Left colon (tissue), 2 donors: ENCODE data around the gene SP140. TPM values are rescaled to one million over a fixed set of nuclear protein-coding genes. Genes with fewer than 3 reads are reported as not detected.
A peak's percentile ranks its signal among the peaks of the same experiment; 100 is the strongest.
"Not testable (repeated sequence)": the region's sequence is repeated elsewhere in the genome, so short reads cannot be mapped to it uniquely, and the experiment has no call there.

Experiments
- ATAC-seq: fragments of 200-7000 bp; cut with Tn5 transposase; one replicate; pipeline ENCODE4 v1.9.1; 2020; ENCODE audit warnings: mild to moderate bottlenecking, moderate library complexity
- DNase-seq, 2 donors: peaks; one replicate each; pipeline ENCODE4 v3.0.0-alpha.2; 2020
- intact Hi-C, 2 donors: fragments of 100-400 bp; cut with DNase I in 1 of 2; cut with micrococcal nuclease in 1 of 2; formaldehyde crosslinking; loops; one replicate each; pipeline versions ENCODE4 v1.11.2 to v1.14.0; 2022; cut with DNase I, micrococcal nuclease
- total RNA-seq, 2 donors: library from RNA; stranded (reverse); fragmentation: NEBNext Ultra II Directional; extraction: Animal tissue kit (Norgen Biotek cat#: 25700); gene quantifications; one replicate each; pipeline ENCODE4 v1.2.1, GENCODE V29; 2021
- donor health status: DM: no; HTN: no; CAD: no.
- donor health status: DM: yes; HTN: yes; CAD: no.

SP140 gene
- total RNA-seq, 2 donors from 2014 or later: 1.1 to 2.6 TPM

GRCh38 chr2:230319211-230319862 lies 93.8 kb downstream of the SP140 start:
- peak; percentile 58 for ATAC-seq
- intact Hi-C loops: no loop called here
- peak in 1 of 2 donors; percentile 30 for DNase-seq

- intact Hi-C loops: no loop called here
- ATAC-seq (no peak), DNase-seq (no peak)
Observed at GRCh38 chr2:230321031-230321430, 95.5 kb downstream of the SP140 start.

GRCh38 chr2:230322561-230323384 lies 97.2 kb downstream of the SP140 start:
- intact Hi-C loops: no loop called here
- DNase-seq: no peak
- ATAC-seq: no peak

GRCh38 chr2:230323385-230324106 lies 98.0 kb downstream of the SP140 start:
- ATAC-seq (no peak), DNase-seq (no peak)
- intact Hi-C loops: no loop called here

- ATAC-seq (no peak), DNase-seq (no peak)
- intact Hi-C loops: no loop called here
Observed at GRCh38 chr2:230324503-230324902, 99.0 kb downstream of the SP140 start.

GRCh38 chr2:230325316-230326243 lies 100.0 kb downstream of the SP140 start:
- ATAC-seq: no peak
- intact Hi-C loops: no loop called here

GRCh38 chr2:230326453-230327417 lies 101.2 kb downstream of the SP140 start, which contains the start of gene SP140L:
Gene SP140L (plus strand): TSS chr2:230327193. CDS start chr2:230327270, 77 bp downstream.
- intact Hi-C loops: no loop called here
- ATAC-seq (peak; percentile 98), DNase-seq (peak; percentile 84 to 90)

More at GRCh38 chr2:230325316-230326243, 100.0 kb downstream of the SP140 start:
- DNase-seq: no peak

GRCh38 chr2:230327418-230328154 lies 102.0 kb downstream of the SP140 start:
- ATAC-seq (peak; percentile 78), DNase-seq (no peak)
- intact Hi-C loops: no loop called here

- no peak for ATAC-seq
- DNase-seq: no peak
- intact Hi-C loops: no loop called here
Observed at GRCh38 chr2:230328155-230328458, 102.6 kb downstream of the SP140 start.

- DNase-seq (no peak), ATAC-seq (no peak)
- intact Hi-C loops: no loop called here
Observed at GRCh38 chr2:230329946-230330605, 104.5 kb downstream of the SP140 start.

GRCh38 chr2:230330725-230331124 lies 105.2 kb downstream of the SP140 start:
- intact Hi-C loops: no loop called here
- DNase-seq (no peak), ATAC-seq (no peak)

GRCh38 chr2:230335461-230335863 lies 109.9 kb downstream of the SP140 start:
- ATAC-seq (no peak), DNase-seq (no peak)
- intact Hi-C loops: no loop called here

- ATAC-seq (no peak), DNase-seq (no peak)
- intact Hi-C loops: no loop called here
Observed at GRCh38 chr2:230335864-230336506, 110.4 kb downstream of the SP140 start.

- intact Hi-C loops, ATAC-seq: not testable (repeated sequence)
Observed at GRCh38 chr2:230341936-230342528, 116.5 kb downstream of the SP140 start.

GRCh38 chr2:230343041-230343624 lies 117.6 kb downstream of the SP140 start:
- intact Hi-C loops, DNase-seq, ATAC-seq: not testable (repeated sequence)

More at GRCh38 chr2:230341936-230342528, 116.5 kb downstream of the SP140 start:
- DNase-seq: not testable (repeated sequence)
